IMR-90 (cell line): ENCODE results near the gene ATP9B. TPM values are rescaled to one million over a fixed set of nuclear protein-coding genes. Genes with fewer than 3 reads are reported as not detected.

Source experiments
- ATAC-seq: fragments of 200-7000 bp; cut with Tn5 transposase; 2 replicates; pipeline ENCODE4 v1.9.1; 2020; ENCODE audit warnings: low read depth, mild to moderate bottlenecking, moderate library complexity
- BruUV-seq: library from RNA; stranded (reverse); fragments of 400-500 nt; replicated peaks from 2 replicates; lab custom pipeline; 2021; lab: Mats Ljungman, UMichigan
- CTCF ChIA-PET: fragments of 300-600 bp; formaldehyde crosslinking; extraction: SDS; loops from one replicate; lab custom pipeline; 2021; ENCODE audit warnings: antibody characterized with exemption; lab: Yijun Ruan, JAX
- POLR2A ChIA-PET: fragments of 300-600 bp; sonication (Branson Sonifier 250); formaldehyde crosslinking; loops from one replicate; lab custom pipeline; 2022; ENCODE audit warnings: antibody characterized with exemption; ENCODE audit not compliant: unreplicated experiment; lab: Charles Lee
- DNase-seq: peaks from one replicate; pipeline ENCODE4 v3.0.0; 2013
- H2AFZ ChIP-seq: replicated peaks from 2 replicates; pipeline ENCODE3; 2013; ENCODE audit warnings: low read length, mild to moderate bottlenecking; ENCODE audit not compliant: poor library complexity
- H2AK5ac ChIP-seq: 2 replicates; pipeline ENCODE4 v1.6.1; 2013; ENCODE audit warnings: low read depth, low read length, inconsistent platforms
- H2AK9ac ChIP-seq: replicated peaks from 2 replicates; pipeline ENCODE3; 2013; ENCODE audit warnings: mild to moderate bottlenecking, low read depth, low read length, moderate library complexity; ENCODE audit not compliant: poor library complexity
- H2BK120ac ChIP-seq: 2 replicates; pipeline ENCODE4 v1.6.1; 2013; ENCODE audit warnings: low read depth, low read length, inconsistent platforms
- H2BK15ac ChIP-seq: 3 replicates; pipeline ENCODE4 v1.6.1; 2013; ENCODE audit warnings: low read depth, low read length, inconsistent platforms
- H2BK20ac ChIP-seq: 2 replicates; pipeline ENCODE4 v1.6.1; 2013; ENCODE audit warnings: low read depth, mild to moderate bottlenecking, inconsistent platforms, low read length, moderate library complexity
- H2BK5ac ChIP-seq: 2 replicates; pipeline ENCODE4 v1.6.1; 2013; ENCODE audit warnings: mild to moderate bottlenecking, low read depth, low read length, inconsistent platforms; ENCODE audit not compliant: poor library complexity, severe bottlenecking
- H3K14ac ChIP-seq: replicated peaks from 2 replicates; pipeline ENCODE4 v1.6.1; 2013; ENCODE audit warnings: low read depth, low read length, inconsistent platforms
- H3K18ac ChIP-seq: 2 replicates; pipeline ENCODE4 v1.6.1; 2013; ENCODE audit warnings: low read depth, low read length, control low read depth
- H3K23ac ChIP-seq: 2 replicates; pipeline ENCODE4 v1.6.1; 2013; ENCODE audit warnings: low read depth, low read length, inconsistent platforms
- H3K27ac ChIP-seq: 2 replicates; pipeline ENCODE4 v1.5.1; 2013; ENCODE audit warnings: mild to moderate bottlenecking, control low read depth, low read length; ENCODE audit not compliant: insufficient read depth
- H3K27me3 ChIP-seq: 2 replicates; pipeline ENCODE4 v1.6.1; 2013; ENCODE audit warnings: low read length; ENCODE audit not compliant: control insufficient read depth, insufficient read depth
- H3K36me3 ChIP-seq: 2 replicates; pipeline ENCODE4 v1.6.1; 2013; ENCODE audit warnings: low read length, mixed read lengths; ENCODE audit not compliant: control insufficient read depth, insufficient read depth
- H3K4ac ChIP-seq: 2 replicates; pipeline ENCODE4 v1.6.1; 2013; ENCODE audit warnings: low read depth, low read length, inconsistent platforms
- H3K4me1 ChIP-seq: 2 replicates; pipeline ENCODE4 v1.6.1; 2013; ENCODE audit warnings: low read length, mixed read lengths; ENCODE audit not compliant: control insufficient read depth, insufficient read depth
- H3K4me2 ChIP-seq: 2 replicates; pipeline ENCODE4 v1.6.1; 2013; ENCODE audit warnings: low read depth, mild to moderate bottlenecking, control low read depth, low read length, moderate library complexity
- H3K4me3 ChIP-seq: 2 replicates; pipeline ENCODE4 v1.5.1; 2013; ENCODE audit warnings: low read depth, mild to moderate bottlenecking, control low read depth, low read length, moderate library complexity; ENCODE audit not compliant: insufficient read depth
- H3K56ac ChIP-seq: 2 replicates; pipeline ENCODE4 v1.6.1; 2013; ENCODE audit warnings: low read length, inconsistent platforms; ENCODE audit not compliant: insufficient read depth; ENCODE audit errors: extremely low read depth
- H3K79me1 ChIP-seq, 2 experiments: 2 replicates each; pipeline ENCODE4 v1.6.1; 2013; ENCODE audit warnings: low read length in 2 of 2, inconsistent platforms in 1 of 2, low read depth in 1 of 2
- H3K9ac ChIP-seq: 2 replicates; pipeline ENCODE4 v1.6.1; 2013; ENCODE audit warnings: low read depth, low read length, control low read depth
- H3K9me1 ChIP-seq: 2 replicates; pipeline ENCODE4 v1.6.1; 2013; ENCODE audit warnings: low read length, inconsistent platforms; ENCODE audit not compliant: insufficient read depth
- H3K9me3 ChIP-seq: 2 replicates; pipeline ENCODE4 v1.6.1; 2013; ENCODE audit warnings: low read length; ENCODE audit not compliant: control insufficient read depth, insufficient read depth
- H4K20me1 ChIP-seq: 2 replicates; pipeline ENCODE4 v1.6.1; 2013; ENCODE audit warnings: low read length, inconsistent platforms; ENCODE audit not compliant: insufficient read depth
- H4K5ac ChIP-seq: 2 replicates; pipeline ENCODE4 v1.6.1; 2013; ENCODE audit warnings: mild to moderate bottlenecking, low read depth, low read length, control low read depth
- H4K8ac ChIP-seq, 2 experiments: 2 replicates each; pipeline ENCODE4 v1.6.1; 2013; ENCODE audit warnings: low read depth in 2 of 2, low read length in 2 of 2, control low read depth in 1 of 2, inconsistent platforms in 1 of 2
- H4K91ac ChIP-seq: 2 replicates; pipeline ENCODE4 v1.6.1; 2013; ENCODE audit warnings: low read depth, low read length, inconsistent platforms; ENCODE audit not compliant: insufficient read depth
- CHD1 ChIP-seq: IDR thresholded peaks from 2 replicates; pipeline ENCODE4 v1.6.1; 2012; ENCODE audit warnings: low read depth, low read length, improper control_type of control experiment
- CTCF ChIP-seq: conservative IDR thresholded peaks from 2 replicates; pipeline ENCODE4 v1.5.1; 2012; ENCODE audit warnings: mild to moderate bottlenecking, low read depth, low read length, improper control_type of control experiment
- ELK1 ChIP-seq: fragments of 150-350 bp; IDR thresholded peaks from 2 replicates; pipeline ENCODE4 v1.6.1; 2016; ENCODE audit warnings: low read depth, mild to moderate bottlenecking, low read length, moderate library complexity, borderline replicate concordance
- MAFK ChIP-seq: IDR thresholded peaks from 2 replicates; pipeline ENCODE4 v1.6.1; 2012; ENCODE audit warnings: low read depth, low read length, improper control_type of control experiment
- MAZ ChIP-seq: IDR thresholded peaks from 2 replicates; pipeline ENCODE4 v1.6.1; 2012; ENCODE audit warnings: low read depth, mild to moderate bottlenecking, low read length, improper control_type of control experiment, moderate library complexity, borderline replicate concordance
- MXI1 ChIP-seq: IDR thresholded peaks from 2 replicates; pipeline ENCODE4 v1.6.1; 2012; ENCODE audit warnings: low read depth, mild to moderate bottlenecking, low read length, moderate library complexity, borderline replicate concordance
- NFE2L2 ChIP-seq: fragments of 150-350 bp; IDR thresholded peaks from 2 replicates; pipeline ENCODE4 v1.6.1; 2016; ENCODE audit warnings: low read depth, mild to moderate bottlenecking, low read length
- POLR2A ChIP-seq: IDR thresholded peaks from 2 replicates; pipeline ENCODE4 v1.6.1; 2012; ENCODE audit warnings: mild to moderate bottlenecking, low read depth, low read length
- RCOR1 ChIP-seq: IDR thresholded peaks from 2 replicates; pipeline ENCODE4 v1.6.1; 2012; ENCODE audit warnings: mild to moderate bottlenecking, low read length, improper control_type of control experiment; ENCODE audit not compliant: insufficient replicate concordance
- RFX5 ChIP-seq: IDR thresholded peaks from 2 replicates; pipeline ENCODE4 v1.8.0; 2012; ENCODE audit warnings: low read depth, mild to moderate bottlenecking, low read length, moderate library complexity
- SMC3 ChIP-seq: fragments of 150-350 bp; IDR thresholded peaks from 2 replicates; pipeline ENCODE4 v1.6.1; 2016; ENCODE audit warnings: low read depth, mild to moderate bottlenecking, antibody characterized with exemption, low read length, moderate library complexity
- USF2 ChIP-seq: fragments of 150-350 bp; IDR thresholded peaks from 2 replicates; pipeline ENCODE4 v1.6.1; 2017; ENCODE audit warnings: mild to moderate bottlenecking, antibody characterized with exemption, low read length, low read depth
- WGBS, 2 experiments: methylation state at CpG; one replicate each; pipeline versions ENCODE4 v1.1.5 to v1.1.7; 2013; ENCODE audit warnings: missing lambda C conversion rate in 2 of 2; ENCODE audit not compliant: insufficient read length in 1 of 2; ENCODE audit errors: extremely low coverage in 2 of 2; 5-methylcytosine and 5-hydroxymethylcytosine counted together
- dilution Hi-C: fragments of 300-500 bp; cut with HindIII; formaldehyde crosslinking; loops from one replicate; pipeline ENCODE4 v1.14.3; 2018; ENCODE audit warnings: low sequenced_read_pairs; ENCODE audit not compliant: unreplicated experiment
- in situ Hi-C: fragments of 300-500 bp; cut with MboI; formaldehyde crosslinking; loops from 3 replicates; pipeline ENCODE4 v1.14.3; 2019; ENCODE audit warnings: low sequenced_read_pairs, inconsistent platforms, mixed read lengths
- intact Hi-C: fragments of 100-400 bp; cut with micrococcal nuclease; formaldehyde crosslinking; loops from 2 replicates; pipeline ENCODE4 v1.10.0; 2022
- polyA plus RNA-seq, 3 experiments: library from polyadenylated mRNA; depleted of rRNA; stranded (reverse); fragments of >200 nt; gene quantifications; 2 replicates each; pipeline ENCODE4 v1.2.3, GENCODE V29; 2012; ENCODE audit warnings: low replicate concordance in 1 of 3
- total RNA-seq: library from RNA; depleted of rRNA; stranded (reverse); fragments of >200 nt; gene quantifications from 2 replicates; pipeline ENCODE4 v1.2.3, GENCODE V29; 2012

ATP9B gene
- total and polyA plus RNA-seq, 2 of the 4 experiments (the other 2 are of a cell fraction): 11.0 to 11.5 TPM

GRCh38 chr18:79418642-79419041, 349.4 kb downstream of the ATP9B start:
- dilution Hi-C loops (no loop called here), intact Hi-C loops (no loop called here), in situ Hi-C loops (no loop called here)
- H3K9me1 ChIP-seq: no peaks in the 10 kb centered on the region
- H3K18ac ChIP-seq: no peak overlapping the region
- H3K36me3 ChIP-seq: peaks cover 4% of the 10 kb centered on the region; the same call in 1 of the 2 replicates
- no TSS peak for BruUV-seq
- H3K4me3 ChIP-seq: no peak overlapping the region
- H4K8ac ChIP-seq: no peak overlapping the region
- H2BK20ac ChIP-seq: no peak overlapping the region
- TF ChIP-seq CTCF: no peak
- no peak for TF ChIP-seq ELK1
- no peak for TF ChIP-seq MAFK
- TF ChIP-seq MXI1: no peak
- no peak for TF ChIP-seq RCOR1
- TF ChIP-seq USF2: no peak
- no peak for TF ChIP-seq RFX5
- no peak for TF ChIP-seq MAZ
- no peak for TF ChIP-seq CHD1
- no peak for TF ChIP-seq NFE2L2
- TF ChIP-seq SMC3: no peak
- no peak for TF ChIP-seq POLR2A
- no peak overlapping the region for H3K27ac ChIP-seq
- ChIA-PET CTCF (no interaction called here), POLR2A (no interaction called here)
- no peak for DNase-seq
- H2AK9ac ChIP-seq: no peak overlapping the region
- H3K14ac ChIP-seq: no peak overlapping the region
- H3K79me1 ChIP-seq: no peaks in the 10 kb centered on the region
- no peak overlapping the region for H2AFZ ChIP-seq
- no peak overlapping the region for H2BK5ac ChIP-seq
- no peak overlapping the region for H3K4me2 ChIP-seq
- no peak overlapping the region for H3K23ac ChIP-seq
- no peak overlapping the region for H3K4ac ChIP-seq
- no peaks in the 10 kb centered on the region for H3K27me3 ChIP-seq
- 90% methylated on average over 2 of the region's 11 CpGs; no CpG with 5 or more reads in 1 of the 2 experiments for WGBS, 2 experiments
- no peak for ATAC-seq
- H3K56ac ChIP-seq: no peak overlapping the region
- no peak overlapping the region for H3K9ac ChIP-seq
- H3K9me3 ChIP-seq: no peaks in the 10 kb centered on the region
- H3K4me1 ChIP-seq: no peaks in the 10 kb centered on the region; the same call in 1 of the 2 replicates
- no peak overlapping the region for H2BK15ac ChIP-seq
- H4K91ac ChIP-seq: no peak overlapping the region
- no peak overlapping the region for H4K5ac ChIP-seq
- H4K20me1 ChIP-seq: no peaks in the 10 kb centered on the region
- H2BK120ac ChIP-seq: no peak overlapping the region
- H2AK5ac ChIP-seq: no peak overlapping the region
